ENCODE data around the gene SCLY.

Gene SCLY

GRCh38 chr2:238040918-238041317 is 19.9 kb upstream of the SCLY start:
- H3K36me3 ChIP-seq (ENCODE audit: control insufficient read depth in 2 of 2, insufficient read depth in 1 of 2, low read length in 2 of 2): peaks cover 0 to 84% of the 10 kb centered on the region in 2 experiments; a peak in 2 of 3 replicates
- no peak overlapping the region for H3K4me3 ChIP-seq (ENCODE audit: low read depth, low read length)
- TF ChIP-seq ZNF707 (tag by site-specific recombination; IDR thresholded peaks at IDR 0.05) (no peak), ZNF610 (tag by site-specific recombination; IDR thresholded peaks at IDR 0.05; ENCODE audit: borderline replicate concordance) (no peak), ZNF530 (tag by site-specific recombination; IDR thresholded peaks at IDR 0.05; ENCODE audit: low read depth) (no peak), ZNF423 (tag by site-specific recombination; IDR thresholded peaks at IDR 0.05) (no peak), EGR2 (tag by site-specific recombination; IDR thresholded peaks at IDR 0.05; ENCODE audit: low read depth) (no peak), ZNF837 (tag by site-specific recombination; IDR thresholded peaks at IDR 0.05) (no peak), ZSCAN23 (tag by site-specific recombination; IDR thresholded peaks at IDR 0.05) (no peak)
- TF ChIP-seq, protein P1, sequence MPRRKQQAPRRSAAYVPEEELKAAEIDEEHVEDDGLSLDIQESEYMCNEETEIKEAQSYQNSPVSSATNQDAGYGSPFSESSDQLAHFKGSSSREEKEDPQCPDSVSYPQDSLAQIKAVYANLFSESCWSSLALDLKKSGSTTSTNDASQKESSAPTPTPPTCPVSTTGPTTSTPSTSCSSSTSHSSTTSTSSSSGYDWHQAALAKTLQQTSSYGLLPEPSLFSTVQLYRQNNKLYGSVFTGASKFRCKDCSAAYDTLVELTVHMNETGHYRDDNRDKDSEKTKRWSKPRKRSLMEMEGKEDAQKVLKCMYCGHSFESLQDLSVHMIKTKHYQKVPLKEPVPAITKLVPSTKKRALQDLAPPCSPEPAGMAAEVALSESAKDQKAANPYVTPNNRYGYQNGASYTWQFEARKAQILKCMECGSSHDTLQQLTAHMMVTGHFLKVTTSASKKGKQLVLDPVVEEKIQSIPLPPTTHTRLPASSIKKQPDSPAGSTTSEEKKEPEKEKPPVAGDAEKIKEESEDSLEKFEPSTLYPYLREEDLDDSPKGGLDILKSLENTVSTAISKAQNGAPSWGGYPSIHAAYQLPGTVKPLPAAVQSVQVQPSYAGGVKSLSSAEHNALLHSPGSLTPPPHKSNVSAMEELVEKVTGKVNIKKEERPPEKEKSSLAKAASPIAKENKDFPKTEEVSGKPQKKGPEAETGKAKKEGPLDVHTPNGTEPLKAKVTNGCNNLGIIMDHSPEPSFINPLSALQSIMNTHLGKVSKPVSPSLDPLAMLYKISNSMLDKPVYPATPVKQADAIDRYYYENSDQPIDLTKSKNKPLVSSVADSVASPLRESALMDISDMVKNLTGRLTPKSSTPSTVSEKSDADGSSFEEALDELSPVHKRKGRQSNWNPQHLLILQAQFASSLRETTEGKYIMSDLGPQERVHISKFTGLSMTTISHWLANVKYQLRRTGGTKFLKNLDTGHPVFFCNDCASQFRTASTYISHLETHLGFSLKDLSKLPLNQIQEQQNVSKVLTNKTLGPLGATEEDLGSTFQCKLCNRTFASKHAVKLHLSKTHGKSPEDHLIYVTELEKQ (tag by site-specific recombination; IDR thresholded peaks at IDR 0.05; ENCODE audit: borderline replicate concordance): no peak
- TF ChIP-seq, protein P2, sequence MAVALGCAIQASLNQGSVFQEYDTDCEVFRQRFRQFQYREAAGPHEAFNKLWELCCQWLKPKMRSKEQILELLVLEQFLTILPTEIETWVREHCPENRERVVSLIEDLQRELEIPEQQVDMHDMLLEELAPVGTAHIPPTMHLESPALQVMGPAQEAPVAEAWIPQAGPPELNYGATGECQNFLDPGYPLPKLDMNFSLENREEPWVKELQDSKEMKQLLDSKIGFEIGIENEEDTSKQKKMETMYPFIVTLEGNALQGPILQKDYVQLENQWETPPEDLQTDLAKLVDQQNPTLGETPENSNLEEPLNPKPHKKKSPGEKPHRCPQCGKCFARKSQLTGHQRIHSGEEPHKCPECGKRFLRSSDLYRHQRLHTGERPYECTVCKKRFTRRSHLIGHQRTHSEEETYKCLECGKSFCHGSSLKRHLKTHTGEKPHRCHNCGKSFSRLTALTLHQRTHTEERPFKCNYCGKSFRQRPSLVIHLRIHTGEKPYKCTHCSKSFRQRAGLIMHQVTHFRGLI (tag by site-specific recombination; IDR thresholded peaks at IDR 0.05): no peak
- no peaks in the 10 kb centered on the region for H3K9me3 ChIP-seq (ENCODE audit: control insufficient read depth, insufficient read depth, low read depth, low read length)
- ChIA-PET POLR2A (no interaction called here), CTCF (no interaction called here)
- H3K4me1 ChIP-seq (ENCODE audit: control insufficient read depth, insufficient read depth, low read length): no peaks in the 10 kb centered on the region
- H3K27ac ChIP-seq (ENCODE audit: extremely low read depth, low read depth, low read length): no peak overlapping the region

- TF ChIP-seq ZNF146 (tag by site-specific recombination; IDR thresholded peaks at IDR 0.05): no peak
- no peak for TF ChIP-seq ZNF654 (tag by site-specific recombination; IDR thresholded peaks at IDR 0.05; ENCODE audit: low read depth)
- no peak for TF ChIP-seq ZNF530 (tag by site-specific recombination; IDR thresholded peaks at IDR 0.05; ENCODE audit: low read depth)
- no peak for TF ChIP-seq GLI2 (tag by site-specific recombination; IDR thresholded peaks at IDR 0.05; ENCODE audit: borderline replicate concordance, low read depth)
- no peak for TF ChIP-seq BCL11B (tag by site-specific recombination; IDR thresholded peaks at IDR 0.05; ENCODE audit: low read depth)
- no peak for TF ChIP-seq ZNF560 (tag by site-specific recombination; IDR thresholded peaks at IDR 0.05; ENCODE audit: borderline replicate concordance)
- CTCF ChIA-PET: no interaction called here
- POLR2A ChIA-PET: no interaction called here
Measured at GRCh38 chr2:238042090-238042489, 18.7 kb upstream of the SCLY start.

GRCh38 chr2:238042849-238043584 is 17.8 kb upstream of the SCLY start:
- H3K36me3 ChIP-seq (ENCODE audit: control insufficient read depth in 2 of 2, insufficient read depth in 1 of 2, low read length in 2 of 2): peaks cover 0 to 76% of the 10 kb centered on the region in 2 experiments; a peak in 2 of 3 replicates
- ChIA-PET POLR2A (no interaction called here), CTCF (no interaction called here)

More at GRCh38 chr2:238042090-238042489, 18.7 kb upstream of the SCLY start:
- H3K4me3 ChIP-seq (ENCODE audit: low read depth, low read length): no peak overlapping the region
- H3K36me3 ChIP-seq (ENCODE audit: control insufficient read depth in 2 of 2, insufficient read depth in 1 of 2, low read length in 2 of 2): peaks cover 0 to 85% of the 10 kb centered on the region in 2 experiments; a peak in 2 of 3 replicates
- H3K4me1 ChIP-seq (ENCODE audit: control insufficient read depth, insufficient read depth, low read length): no peaks in the 10 kb centered on the region
- H3K9me3 ChIP-seq (ENCODE audit: control insufficient read depth, insufficient read depth, low read depth, low read length): no peaks in the 10 kb centered on the region
- no peak overlapping the region for H3K27ac ChIP-seq (ENCODE audit: extremely low read depth, low read depth, low read length)

More at GRCh38 chr2:238042849-238043584, 17.8 kb upstream of the SCLY start:
- Histone ChIP-seq H3K9me3 (ENCODE audit: control insufficient read depth, insufficient read depth, low read depth, low read length) (no peaks in the 10 kb centered on the region), H3K4me3 (ENCODE audit: low read depth, low read length) (no peak overlapping the region), H3K4me1 (ENCODE audit: control insufficient read depth, insufficient read depth, low read length) (no peaks in the 10 kb centered on the region), H3K27ac (ENCODE audit: extremely low read depth, low read depth, low read length) (no peak overlapping the region)
- TF ChIP-seq ZNF16 (tag by site-specific recombination; IDR thresholded peaks at IDR 0.05; ENCODE audit: low read depth) (no peak), ZIC2 (tag by site-specific recombination; IDR thresholded peaks at IDR 0.05) (0 out of 2 replicates have a peak, but pooled peaks have one; percentile 20)
